DMS79 treated with DMSO at 0.1 percent for 48 hours (cell line): ENCODE results near the gene SETX.
A peak's percentile ranks its signal among the peaks of the same experiment; 100 is the strongest.

Experiments used
- DNase-seq: peaks from one replicate; lab custom pipeline; 2025; lab: John Stamatoyannopoulos, UW

Gene SETX

GRCh38 chr9:132357764-132358163 is 3.0 kb upstream of the SETX start:
- DNase-seq = no peak

GRCh38 chr9:132356324-132356924 is 1.6 kb upstream of the SETX start:
- DNase-seq = no peak

GRCh38 chr9:132351404-132352045 is 3.3 kb downstream of the SETX start:
- no peak for DNase-seq

- DNase-seq = no peak
These were observed 3.9 kb downstream of the SETX start for GRCh38 chr9:132350861-132351315.

- no peak for DNase-seq
These were observed 6.1 kb downstream of the SETX start for GRCh38 chr9:132348676-132349075.

- DNase-seq = no peak
These were observed 8.6 kb downstream of the SETX start for GRCh38 chr9:132346177-132346576.

- DNase-seq = peak; percentile 86
These were observed 13.5 kb downstream of the SETX start for GRCh38 chr9:132341177-132341840.

- DNase-seq = no peak
These were observed 20.4 kb downstream of the SETX start for GRCh38 chr9:132334364-132334763.

GRCh38 chr9:132333556-132333955 is 21.2 kb downstream of the SETX start:
- no peak for DNase-seq

GRCh38 chr9:132328580-132328979 is 26.2 kb downstream of the SETX start:
- no peak for DNase-seq

- DNase-seq = no peak
These were observed 27.2 kb downstream of the SETX start for GRCh38 chr9:132327537-132327936.

- peak; percentile 77 for DNase-seq
These were observed 30.4 kb downstream of the SETX start for GRCh38 chr9:132324425-132324824.

- no peak for DNase-seq
These were observed 35.2 kb downstream of the SETX start for GRCh38 chr9:132319421-132320110.

- DNase-seq = no peak
These were observed 41.9 kb downstream of the SETX start for GRCh38 chr9:132312873-132313272.

GRCh38 chr9:132312426-132312825 is 42.4 kb downstream of the SETX start:
- no peak for DNase-seq

GRCh38 chr9:132311978-132312377 is 42.8 kb downstream of the SETX start:
- DNase-seq = no peak

GRCh38 chr9:132309056-132309455 is 45.7 kb downstream of the SETX start:
- DNase-seq = no peak

GRCh38 chr9:132301521-132301920 is 53.3 kb downstream of the SETX start:
- DNase-seq = no peak

GRCh38 chr9:132299221-132299620 is 55.6 kb downstream of the SETX start:
- no peak for DNase-seq

GRCh38 chr9:132295181-132295580 is 59.6 kb downstream of the SETX start:
- no peak for DNase-seq

GRCh38 chr9:132293145-132293721 is 61.6 kb downstream of the SETX start:
- DNase-seq = no peak

GRCh38 chr9:132288966-132289365 is 65.8 kb downstream of the SETX start:
- no peak for DNase-seq
